ENCODE results near the gene DPP10.

The DPP10 gene

DNA sequence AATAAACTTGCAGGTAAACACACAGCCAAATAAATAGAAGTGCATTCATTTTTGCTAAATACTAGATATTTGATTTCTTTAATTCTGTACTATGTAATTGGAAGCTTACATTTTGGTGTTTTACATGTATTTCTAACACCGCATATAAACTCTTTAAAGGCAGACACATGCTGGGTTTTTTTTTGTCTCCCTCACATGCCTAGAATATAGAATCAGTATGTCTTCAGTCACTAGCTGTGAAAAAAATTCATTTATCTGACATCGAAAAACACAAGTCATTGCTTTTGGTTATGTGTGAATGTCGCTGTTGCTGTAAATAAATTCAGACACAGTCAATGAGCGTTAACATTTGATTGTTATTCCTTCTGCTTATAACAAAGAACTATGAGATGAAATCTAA is 1101.0 kb downstream of the DPP10 start:
- no peak for DNase-seq (ENCODE audit: low read depth)
- no peak overlapping the region for H3K4me3 ChIP-seq (ENCODE audit: low read depth, low read length)
- TF ChIP-seq, protein P1, sequence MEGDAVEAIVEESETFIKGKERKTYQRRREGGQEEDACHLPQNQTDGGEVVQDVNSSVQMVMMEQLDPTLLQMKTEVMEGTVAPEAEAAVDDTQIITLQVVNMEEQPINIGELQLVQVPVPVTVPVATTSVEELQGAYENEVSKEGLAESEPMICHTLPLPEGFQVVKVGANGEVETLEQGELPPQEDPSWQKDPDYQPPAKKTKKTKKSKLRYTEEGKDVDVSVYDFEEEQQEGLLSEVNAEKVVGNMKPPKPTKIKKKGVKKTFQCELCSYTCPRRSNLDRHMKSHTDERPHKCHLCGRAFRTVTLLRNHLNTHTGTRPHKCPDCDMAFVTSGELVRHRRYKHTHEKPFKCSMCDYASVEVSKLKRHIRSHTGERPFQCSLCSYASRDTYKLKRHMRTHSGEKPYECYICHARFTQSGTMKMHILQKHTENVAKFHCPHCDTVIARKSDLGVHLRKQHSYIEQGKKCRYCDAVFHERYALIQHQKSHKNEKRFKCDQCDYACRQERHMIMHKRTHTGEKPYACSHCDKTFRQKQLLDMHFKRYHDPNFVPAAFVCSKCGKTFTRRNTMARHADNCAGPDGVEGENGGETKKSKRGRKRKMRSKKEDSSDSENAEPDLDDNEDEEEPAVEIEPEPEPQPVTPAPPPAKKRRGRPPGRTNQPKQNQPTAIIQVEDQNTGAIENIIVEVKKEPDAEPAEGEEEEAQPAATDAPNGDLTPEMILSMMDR (IDR thresholded peaks at IDR 0.05; ENCODE audit: low read depth, low read length, missing control alignments): no peak

DNA sequence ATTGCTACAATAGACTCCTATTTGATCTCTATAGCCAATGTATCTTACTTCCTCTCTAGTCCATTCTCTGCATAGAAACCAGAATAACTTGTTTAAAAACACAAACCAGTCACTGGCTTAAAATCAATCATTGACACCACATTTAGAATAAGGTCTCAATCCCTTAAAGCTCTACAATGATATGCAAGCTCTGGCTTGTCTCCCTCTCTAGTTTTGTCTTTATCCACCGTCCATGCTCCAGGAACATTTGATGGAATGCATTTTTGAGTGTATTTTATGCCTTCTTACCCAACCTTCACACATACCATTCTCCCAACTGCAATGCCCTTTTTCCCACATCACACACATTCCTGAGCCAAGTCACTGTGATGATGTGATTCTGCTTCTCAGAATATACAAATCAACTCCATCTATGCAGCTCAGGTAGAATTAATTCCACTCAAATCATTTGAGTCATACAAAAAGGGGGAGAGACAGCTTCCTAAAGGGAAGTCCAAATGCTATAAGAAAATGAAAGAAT is 1107.2 kb downstream of the DPP10 start:
- TF ChIP-seq, protein P1 (IDR thresholded peaks at IDR 0.05; ENCODE audit: low read depth, low read length, missing control alignments): no peak
- no peak overlapping the region for H3K4me3 ChIP-seq (ENCODE audit: low read depth, low read length)
- DNase-seq (ENCODE audit: low read depth): no peak

DNA sequence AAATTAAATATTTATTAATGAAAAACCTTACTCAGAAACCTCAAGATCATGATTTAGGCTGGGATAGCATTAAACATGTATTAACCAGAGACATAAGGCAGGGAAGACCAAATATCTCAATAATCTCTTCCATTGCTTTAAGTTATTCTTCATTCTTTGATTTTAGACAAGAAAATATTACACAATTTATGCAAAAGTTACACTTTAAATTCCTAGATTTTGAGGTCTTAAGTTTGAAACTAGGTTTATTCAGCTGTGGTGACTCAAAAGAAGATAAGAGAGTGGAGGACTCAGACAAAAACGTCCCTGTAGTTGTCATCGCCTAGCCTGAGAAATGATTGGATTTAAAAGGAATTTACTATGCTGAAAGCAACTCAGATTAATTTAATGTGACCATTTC is 1110.3 kb downstream of the DPP10 start:
- DNase-seq (ENCODE audit: low read depth): no peak
- no peak overlapping the region for H3K4me3 ChIP-seq (ENCODE audit: low read depth, low read length)
- TF ChIP-seq, protein P1 (IDR thresholded peaks at IDR 0.05; ENCODE audit: low read depth, low read length, missing control alignments): no peak

DNA sequence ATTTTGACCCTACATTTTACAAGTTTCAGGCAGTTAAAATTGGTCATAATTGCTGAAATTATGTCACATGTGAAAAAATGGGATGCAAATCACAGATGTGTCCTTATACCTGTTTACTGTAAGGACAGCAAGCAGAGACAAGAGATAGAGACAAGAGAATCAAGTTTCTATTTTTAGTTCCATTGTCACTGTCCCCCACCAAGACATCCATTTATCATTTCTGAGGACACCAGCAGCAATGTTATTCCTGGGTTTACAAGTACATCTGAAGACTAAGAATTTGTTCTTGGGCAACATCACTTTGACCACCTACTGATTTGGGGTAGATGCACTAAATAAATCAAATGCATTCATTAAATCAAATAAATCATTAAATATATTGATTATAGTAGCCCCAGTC is 1111.7 kb downstream of the DPP10 start:
- no peak overlapping the region for H3K4me3 ChIP-seq (ENCODE audit: low read depth, low read length)
- DNase-seq (ENCODE audit: low read depth): no peak
- TF ChIP-seq, protein P1 (IDR thresholded peaks at IDR 0.05; ENCODE audit: low read depth, low read length, missing control alignments): no peak

DNA sequence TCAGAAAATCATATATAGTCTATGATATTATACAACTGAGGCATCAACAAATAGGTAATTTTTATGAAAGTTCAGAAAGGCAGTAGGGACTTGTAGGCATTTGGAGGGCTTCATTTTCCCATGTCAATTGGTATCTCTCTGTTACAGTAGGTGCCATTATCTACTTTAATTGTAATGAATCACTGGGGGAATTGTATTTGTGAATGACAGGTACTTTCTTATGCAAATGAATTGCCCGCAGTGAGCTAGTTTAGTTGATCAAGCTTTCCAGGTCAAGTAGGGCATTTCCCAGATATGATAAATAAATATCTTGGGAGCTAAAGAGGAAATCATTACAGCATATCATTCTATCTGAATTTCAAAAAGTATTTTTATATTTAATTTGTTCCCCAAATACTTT is 1116.3 kb downstream of the DPP10 start:
- TF ChIP-seq, protein P1 (IDR thresholded peaks at IDR 0.05; ENCODE audit: low read depth, low read length, missing control alignments): no peak
- no peak for DNase-seq (ENCODE audit: low read depth)
- H3K4me3 ChIP-seq (ENCODE audit: low read depth, low read length): no peak overlapping the region

DNA sequence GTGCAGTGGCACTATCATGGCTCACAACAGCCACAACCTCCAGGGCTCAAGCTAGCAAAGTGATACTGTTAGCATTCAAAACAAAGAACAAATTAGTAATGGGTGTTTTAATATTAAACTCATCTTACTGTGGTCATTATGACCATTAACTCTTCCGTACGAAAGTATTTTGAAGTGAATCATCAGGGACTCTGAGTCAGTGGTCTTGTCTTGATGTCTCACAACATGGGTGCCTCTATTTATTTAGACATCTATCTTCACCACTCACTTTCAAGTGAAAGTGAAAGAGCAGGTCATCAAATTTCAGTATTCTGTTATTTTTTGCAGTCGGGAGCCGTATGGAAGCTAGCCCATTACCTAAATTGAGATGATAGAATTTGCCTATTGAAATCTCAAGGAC is 1118.2 kb downstream of the DPP10 start:
- DNase-seq (ENCODE audit: low read depth): no peak
- H3K4me3 ChIP-seq (ENCODE audit: low read depth, low read length): no peak overlapping the region
- TF ChIP-seq, protein P1 (IDR thresholded peaks at IDR 0.05; ENCODE audit: low read depth, low read length, missing control alignments): no peak

DNA sequence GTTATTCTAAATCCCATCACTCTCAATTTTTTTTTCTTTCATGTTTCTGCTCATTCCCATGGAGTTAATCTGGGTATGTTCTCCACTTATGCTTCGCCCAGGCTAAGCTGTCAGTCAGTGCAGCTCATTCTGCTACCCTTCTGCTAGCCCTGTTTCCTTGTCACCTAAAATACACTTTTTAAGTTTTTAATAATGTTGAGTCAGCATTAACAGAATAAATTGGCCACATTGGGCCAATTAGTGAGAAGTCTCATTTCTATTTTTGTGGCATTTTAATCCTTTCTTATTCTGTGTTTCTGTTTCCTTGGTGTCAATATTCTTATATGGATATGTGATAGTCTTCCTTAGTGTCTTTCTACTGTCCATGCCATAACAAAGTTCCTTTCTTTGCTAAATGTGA is 1126.2 kb downstream of the DPP10 start:
- H3K4me3 ChIP-seq (ENCODE audit: low read depth, low read length): no peak overlapping the region
- no peak for DNase-seq (ENCODE audit: low read depth)
- TF ChIP-seq, protein P1 (IDR thresholded peaks at IDR 0.05; ENCODE audit: low read depth, low read length, missing control alignments): no peak
